SU-DHL-6 (cell line): ENCODE measurements around the gene MAP4K5.

Source experiments
- H2AFZ ChIP-seq: fragments of 200-600 bp; sonication (generic); 2 replicates; pipeline ENCODE4 v1.6.1; 2014; ENCODE audit warnings: low read depth, mild to moderate bottlenecking, moderate library complexity, mixed read lengths, antibody characterized with exemption, low read length; ENCODE audit not compliant: severe bottlenecking
- H3F3A ChIP-seq: fragments of 200-600 bp; shearing (Covaris generic); 2 replicates; pipeline ENCODE4 v1.6.0; 2016; ENCODE audit warnings: antibody characterized with exemption, mild to moderate bottlenecking; ENCODE audit not compliant: insufficient read depth
- H3K27ac ChIP-seq: fragments of 200-600 bp; sonication (generic); 2 replicates; pipeline ENCODE4 v1.5.1; 2016; ENCODE audit warnings: low read depth, mild to moderate bottlenecking, low read length, moderate library complexity, mixed read lengths
- H3K27me3 ChIP-seq: fragments of 200-600 bp; sonication (generic), shearing (Covaris generic); 2 replicates; pipeline ENCODE4 v1.6.0; 2014; ENCODE audit warnings: mild to moderate bottlenecking, low read length
- H3K36me3 ChIP-seq: fragments of 200-600 bp; sonication (generic); 2 replicates; pipeline ENCODE4 v1.6.1; 2014; ENCODE audit warnings: mild to moderate bottlenecking, low read length, mixed read lengths
- H3K4me2 ChIP-seq: fragments of 300-600, 200-600 bp; shearing (Covaris generic), sonication (generic); 2 replicates; pipeline ENCODE4 v1.6.0; 2014; ENCODE audit warnings: low read length, low read depth, mild to moderate bottlenecking; ENCODE audit not compliant: poor library complexity, severe bottlenecking
- H3K4me3 ChIP-seq: fragments of 200-600 bp; sonication (generic); 2 replicates; pipeline ENCODE4 v1.5.1; 2014; ENCODE audit warnings: antibody characterized with exemption, low read length, mild to moderate bottlenecking, mixed read lengths; ENCODE audit not compliant: insufficient read depth, poor library complexity, severe bottlenecking
- H3K79me2 ChIP-seq: fragments of 200-600 bp; sonication (generic); 2 replicates; pipeline ENCODE4 v1.6.1; 2014; ENCODE audit warnings: mild to moderate bottlenecking, low read length, moderate library complexity; ENCODE audit not compliant: insufficient read depth
- H3K9ac ChIP-seq: fragments of 200-600 bp; sonication (generic); 2 replicates; pipeline ENCODE4 v1.7.0; 2014; ENCODE audit warnings: mild to moderate bottlenecking, low read length
- H3K9me2 ChIP-seq: fragments of 200-600 bp; sonication (generic); replicated peaks from 2 replicates; pipeline ENCODE4 v1.6.1; 2014; ENCODE audit warnings: low read length; ENCODE audit not compliant: insufficient read depth
- H3K9me3 ChIP-seq: fragments of 200-600 bp; sonication (generic); 2 replicates; pipeline ENCODE4 v1.6.1; 2014; ENCODE audit warnings: low read length, mixed read lengths; ENCODE audit not compliant: insufficient read depth
- H4K20me1 ChIP-seq: fragments of 200-600 bp; sonication (generic); 2 replicates; pipeline ENCODE4 v1.6.1; 2014; ENCODE audit warnings: low read depth, mild to moderate bottlenecking, antibody characterized with exemption, low read length, moderate library complexity, mixed read lengths
- CTCF ChIP-seq: fragments of 200-600 bp; sonication (generic); IDR thresholded peaks from one replicate; pipeline ENCODE4 v1.5.1; 2017; ENCODE audit warnings: antibody characterized with exemption, mild to moderate bottlenecking, low read length, moderate library complexity; ENCODE audit not compliant: insufficient read depth, poor library complexity, severe bottlenecking
- EZH2phosphoT487 ChIP-seq: fragments of 200-600 bp; sonication (generic), shearing (Covaris generic); conservative IDR thresholded peaks from 2 replicates; pipeline ENCODE4 v1.6.1; 2018; ENCODE audit warnings: mild to moderate bottlenecking, antibody characterized with exemption, low read length, moderate library complexity, mixed read lengths

MAP4K5 gene

DNA sequence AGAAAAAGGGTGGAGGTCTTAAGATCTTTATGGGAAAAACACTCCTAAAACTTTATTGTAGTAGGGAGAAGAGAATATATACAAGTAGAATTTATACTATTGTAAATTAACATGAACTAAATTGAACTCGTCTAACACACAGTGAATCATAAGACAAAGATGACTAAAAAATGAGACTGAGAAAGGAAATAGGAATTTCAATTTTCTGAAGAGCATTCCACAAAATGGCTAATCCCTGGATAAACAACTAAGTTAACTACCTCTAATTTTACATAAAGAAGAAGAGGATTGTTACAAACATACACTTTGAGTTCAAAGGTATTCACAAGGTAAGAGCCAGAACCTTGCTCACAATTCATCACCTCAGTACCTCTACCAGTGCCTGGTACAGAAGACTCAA lies 2.0 kb downstream of the MAP4K5 start:
- peak overlapping the region; percentile 77 for H3K4me3 ChIP-seq
- H3K9me3 ChIP-seq, result no peaks in the 10 kb centered on the region
- H4K20me1 ChIP-seq, result no peaks in the 10 kb centered on the region
- H3K36me3 ChIP-seq, result no peaks in the 10 kb centered on the region; the same call in 1 of the 2 replicates
- H3F3A ChIP-seq, result peaks cover 3% of the 10 kb centered on the region
- no peaks in the 10 kb centered on the region for H3K27me3 ChIP-seq
- no peak overlapping the region for H2AFZ ChIP-seq
- peak overlapping the region; percentile 96 for H3K4me2 ChIP-seq
- TF ChIP-seq EZH2phosphoT487 (no peak), CTCF (no peak)
- H3K9ac ChIP-seq, result 0 out of 2 replicates have a peak overlapping the region, but pooled peaks have one; percentile 93
- H3K27ac ChIP-seq, result no peak overlapping the region
- H3K79me2 ChIP-seq, result peaks cover 56% of the 10 kb centered on the region
- no peaks in the 10 kb centered on the region for H3K9me2 ChIP-seq

DNA sequence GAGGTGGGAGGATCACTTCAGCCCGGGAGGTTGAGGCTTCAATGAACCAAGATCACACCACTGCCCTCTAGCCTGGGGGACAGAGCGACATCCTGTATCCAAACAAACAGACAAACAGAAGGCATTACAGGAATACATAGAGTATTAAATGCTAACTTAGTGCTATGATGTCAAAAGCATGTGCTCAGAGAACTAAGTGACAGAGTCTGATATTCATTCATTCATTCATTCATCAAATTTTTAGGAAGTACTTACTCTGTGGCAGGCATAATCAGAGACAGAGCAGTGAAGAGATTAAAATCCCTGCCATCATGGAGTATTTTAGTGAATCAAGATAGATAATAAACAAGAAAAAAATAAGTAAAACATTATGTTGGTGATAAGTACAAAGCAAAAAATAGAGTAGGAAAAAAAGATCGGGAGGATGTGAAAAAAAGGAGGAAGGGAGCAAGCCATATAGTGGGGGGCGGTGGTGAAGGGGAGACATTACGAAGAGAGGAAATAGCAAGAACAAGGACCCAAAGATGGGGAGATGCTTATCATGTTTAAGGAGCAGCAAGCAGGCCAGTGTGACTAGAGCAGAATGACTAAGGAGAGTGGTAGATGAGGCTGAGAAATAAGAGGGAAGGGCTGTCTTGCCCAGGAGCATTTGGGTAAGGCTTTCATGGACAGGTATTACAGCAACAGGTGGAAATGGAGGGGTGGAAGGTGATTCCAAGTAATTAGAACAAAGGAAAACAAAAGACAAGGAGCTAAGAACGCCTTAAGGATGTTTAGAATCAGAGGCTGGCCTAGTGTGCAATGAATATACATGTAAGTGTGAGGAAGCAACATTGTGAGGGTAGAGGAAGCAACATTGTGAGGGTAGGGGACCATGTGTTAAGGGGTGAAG lies 2.8 kb downstream of the MAP4K5 start:
- no peaks in the 10 kb centered on the region for H4K20me1 ChIP-seq
- H3K27me3 ChIP-seq, result no peaks in the 10 kb centered on the region
- no peak overlapping the region for H2AFZ ChIP-seq
- peaks cover 65% of the 10 kb centered on the region for H3K79me2 ChIP-seq
- H3F3A ChIP-seq, result peaks cover 3% of the 10 kb centered on the region
- H3K9me2 ChIP-seq, result no peaks in the 10 kb centered on the region
- no peaks in the 10 kb centered on the region; the same call in 1 of the 2 replicates for H3K36me3 ChIP-seq
- H3K9ac ChIP-seq, result peak overlapping the region; percentile 93; the same call in 1 of the 2 replicates
- H3K4me2 ChIP-seq, result peak overlapping the region; percentile 96
- H3K9me3 ChIP-seq, result no peaks in the 10 kb centered on the region
- H3K4me3 ChIP-seq, result no peak overlapping the region
- no peak overlapping the region for H3K27ac ChIP-seq
- TF ChIP-seq EZH2phosphoT487, result no peak
- no peak for TF ChIP-seq CTCF

DNA sequence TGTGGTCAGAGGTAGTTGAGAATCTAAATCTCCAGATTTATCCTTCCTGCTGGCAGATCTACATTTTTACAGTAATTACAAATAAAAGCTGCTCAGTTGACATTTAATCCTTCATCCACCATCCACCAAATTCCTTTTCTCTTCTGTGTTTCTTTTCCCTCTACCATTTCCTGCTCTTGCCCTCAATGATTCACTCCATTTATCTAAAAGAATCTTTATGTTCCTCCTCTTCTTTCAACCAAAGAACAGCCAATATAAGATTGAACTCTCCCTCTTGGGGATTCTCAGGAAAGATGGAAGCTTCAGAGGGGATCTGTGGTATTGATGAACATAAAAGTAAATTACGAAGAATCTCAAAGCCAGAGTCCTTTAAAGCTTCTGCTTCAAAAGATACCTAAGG lies 4.4 kb downstream of the MAP4K5 start:
- no peak overlapping the region for H3K9ac ChIP-seq
- H3K79me2 ChIP-seq, result peaks cover 79% of the 10 kb centered on the region
- no peak overlapping the region for H3K27ac ChIP-seq

More for the DNA sequence above, 4.4 kb downstream of the MAP4K5 start:
- H3F3A ChIP-seq, result no peaks in the 10 kb centered on the region; the same call in 1 of the 2 replicates
- no peak overlapping the region for H3K4me2 ChIP-seq
- H4K20me1 ChIP-seq, result no peaks in the 10 kb centered on the region
- H2AFZ ChIP-seq, result no peak overlapping the region
- no peaks in the 10 kb centered on the region for H3K9me3 ChIP-seq
- TF ChIP-seq EZH2phosphoT487 (no peak), CTCF (no peak)
- H3K4me3 ChIP-seq, result no peak overlapping the region
- no peaks in the 10 kb centered on the region for H3K27me3 ChIP-seq
- H3K36me3 ChIP-seq, result no peaks in the 10 kb centered on the region; the same call in 1 of the 2 replicates
- H3K9me2 ChIP-seq, result no peaks in the 10 kb centered on the region
